H1 (cell line): ENCODE measurements around the gene TNS1. TPM values are rescaled to one million over a fixed set of nuclear protein-coding genes. Genes with fewer than 3 reads are reported as not detected.

ENCODE experiments used
- RNF2 ChIP-seq: fragments of 200-900, 300-1000 bp; sonication (generic); IDR thresholded peaks from 2 replicates; pipeline ENCODE4 v1.7.1; 2016; ENCODE audit warnings: borderline replicate concordance, low read depth, mild to moderate bottlenecking, antibody characterized with exemption, low read length; ENCODE audit not compliant: poor library complexity, severe bottlenecking; ENCODE audit errors: missing control alignments
- polyA plus RNA-seq, 7 experiments: library from polyadenylated mRNA; depleted of rRNA in 3 of 7; stranded (reverse) in 5 of 7; unstranded in 2 of 7; fragments of >200 nt in 5 of 7; fragments of 200-250 nt in 2 of 7; gene quantifications; 1 replicate in 5 of 7; 2 replicates in 1 of 7; 4 replicates in 1 of 7; pipeline versions ENCODE4 v1.2.1 to v1.2.3, GENCODE V29; 2011 to 2013; ENCODE audit warnings: missing spikeins in 2 of 7, mixed read lengths in 2 of 7
- total RNA-seq: library from RNA; stranded (reverse); fragmentation: NEBNext Ultra II Directional; extraction: Animal tissue kit (Norgen Biotek cat#: 25700); gene quantifications from 2 replicates; pipeline ENCODE4 v1.2.1, GENCODE V29; 2021
- TF ChIP-seq, protein P1 (sequence below): IDR thresholded peaks from 2 replicates; pipeline ENCODE4 v1.6.1; 2012; ENCODE audit warnings: inconsistent platforms

Gene TNS1
- total and polyA plus RNA-seq, 2 of the 8 experiments (the other 6 are each of a cell fraction or from before 2014, with no cell fraction given) = 1.5 to 5.1 TPM

DNA sequence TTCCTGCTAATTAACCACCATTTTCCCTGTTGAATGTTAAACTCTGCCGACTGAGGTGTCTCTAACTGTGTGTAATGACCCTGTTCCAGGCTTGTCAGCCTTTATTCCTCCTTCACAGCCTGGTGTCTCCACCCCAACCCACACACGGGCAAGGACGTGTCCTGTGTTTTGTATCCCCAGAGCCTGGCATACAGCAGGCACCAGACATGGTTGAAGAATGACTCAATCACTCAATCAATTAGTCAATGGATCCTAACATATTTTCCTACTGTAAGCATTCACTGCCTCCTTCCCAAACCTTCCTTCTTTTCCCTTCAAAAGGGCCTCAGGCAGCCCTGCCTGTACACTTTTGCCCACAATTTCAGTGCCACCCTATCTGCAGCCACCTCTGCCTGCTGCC is 2.7 kb upstream of the TNS1 start (continued):
- no peak for TF ChIP-seq RNF2
- TF ChIP-seq, protein P1, sequence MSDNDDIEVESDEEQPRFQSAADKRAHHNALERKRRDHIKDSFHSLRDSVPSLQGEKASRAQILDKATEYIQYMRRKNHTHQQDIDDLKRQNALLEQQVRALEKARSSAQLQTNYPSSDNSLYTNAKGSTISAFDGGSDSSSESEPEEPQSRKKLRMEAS = no peak
